HG03432 (cell line): Measurements from ENCODE around the gene ENKD1.

Experiments used
- ATAC-seq: cut with Tn5 transposase; IDR thresholded peaks from one replicate; pipeline ENCODE4 v1.9.1; 2021; ENCODE audit warnings: mild to moderate bottlenecking, moderate library complexity; ENCODE audit not compliant: unreplicated experiment

The ENKD1 gene

DNA sequence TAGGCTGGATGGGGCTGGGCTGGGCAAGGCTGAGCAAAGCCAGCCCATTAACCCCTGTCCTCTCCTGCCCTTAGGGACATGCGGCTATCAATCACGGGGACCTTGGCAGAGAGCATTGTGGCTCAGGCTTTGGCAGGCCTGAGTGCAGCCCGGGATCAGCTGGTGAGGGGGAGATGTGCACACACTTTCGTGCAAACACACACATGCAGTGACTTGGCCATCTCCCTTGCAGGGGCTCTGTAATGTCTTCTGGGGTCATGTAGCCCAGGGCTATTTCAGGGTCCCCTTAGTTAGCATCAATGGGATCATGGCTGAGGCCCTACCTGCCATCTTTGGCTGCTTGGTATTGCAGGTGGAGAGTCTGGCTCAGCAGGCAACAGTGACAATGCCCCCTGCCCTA, 14.7 kb downstream of the ENKD1 start:
- ATAC-seq = no peak

DNA sequence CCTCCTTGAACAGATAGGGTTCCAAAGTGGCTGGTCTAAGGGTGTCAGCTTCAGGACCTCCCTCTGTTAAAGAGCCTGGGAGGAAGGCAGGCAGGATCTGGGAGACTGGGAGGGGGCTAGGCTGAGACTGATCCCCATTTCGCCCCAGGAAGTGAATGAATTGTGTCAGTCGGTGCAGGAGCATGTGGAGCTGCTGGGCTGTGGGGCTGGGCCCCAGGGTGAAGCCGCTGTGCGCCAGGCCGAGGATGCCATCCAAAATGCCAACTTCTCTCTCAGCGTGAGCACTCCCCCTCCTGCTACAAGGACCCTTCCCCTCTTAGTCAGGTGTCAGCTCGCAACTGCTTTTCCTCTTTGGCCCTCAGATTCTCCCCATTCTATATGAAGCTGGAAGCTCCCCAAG, 15.5 kb downstream of the ENKD1 start:
- no peak for ATAC-seq

DNA sequence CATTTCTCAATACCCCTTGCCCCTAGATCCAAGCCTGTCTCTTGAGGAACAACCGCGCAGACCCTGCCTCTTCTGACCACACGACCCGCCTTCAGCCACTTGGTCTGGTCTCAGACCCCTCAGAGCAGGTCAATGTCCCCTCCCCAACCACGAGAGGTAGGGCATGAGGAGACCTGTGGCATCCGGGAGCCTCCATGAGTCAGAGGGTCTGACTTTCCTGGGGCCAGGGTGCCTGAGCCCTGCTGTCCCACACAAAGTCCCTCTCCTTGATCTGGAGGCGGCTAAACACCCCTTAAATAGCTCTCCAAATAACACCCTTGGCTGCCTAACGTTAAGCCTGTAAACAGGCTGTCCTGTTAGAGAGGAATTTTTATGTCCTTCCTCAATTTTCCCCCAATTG, 16.5 kb downstream of the ENKD1 start:
- ATAC-seq = no peak

DNA sequence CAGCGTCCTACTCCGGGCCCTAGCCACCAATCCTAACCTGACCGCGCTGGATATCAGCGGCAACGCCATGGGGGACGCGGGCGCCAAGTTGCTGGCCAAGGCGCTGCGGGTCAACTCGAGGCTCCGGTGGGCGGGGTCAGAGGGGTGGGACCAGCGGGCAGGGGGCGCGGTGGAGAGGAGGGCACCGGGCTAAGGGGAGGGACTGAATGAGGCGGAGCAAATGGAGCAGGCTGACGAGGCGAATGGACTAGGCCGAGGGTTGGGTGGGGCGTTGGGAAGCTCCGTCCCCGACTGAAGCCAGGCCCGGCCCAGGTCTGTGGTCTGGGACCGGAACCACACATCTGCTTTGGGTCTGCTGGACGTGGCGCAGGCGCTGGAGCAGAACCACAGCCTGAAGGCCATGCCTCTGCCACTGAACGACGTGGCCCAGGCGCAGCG, 17.0 kb downstream of the ENKD1 start:
- no peak for ATAC-seq

DNA sequence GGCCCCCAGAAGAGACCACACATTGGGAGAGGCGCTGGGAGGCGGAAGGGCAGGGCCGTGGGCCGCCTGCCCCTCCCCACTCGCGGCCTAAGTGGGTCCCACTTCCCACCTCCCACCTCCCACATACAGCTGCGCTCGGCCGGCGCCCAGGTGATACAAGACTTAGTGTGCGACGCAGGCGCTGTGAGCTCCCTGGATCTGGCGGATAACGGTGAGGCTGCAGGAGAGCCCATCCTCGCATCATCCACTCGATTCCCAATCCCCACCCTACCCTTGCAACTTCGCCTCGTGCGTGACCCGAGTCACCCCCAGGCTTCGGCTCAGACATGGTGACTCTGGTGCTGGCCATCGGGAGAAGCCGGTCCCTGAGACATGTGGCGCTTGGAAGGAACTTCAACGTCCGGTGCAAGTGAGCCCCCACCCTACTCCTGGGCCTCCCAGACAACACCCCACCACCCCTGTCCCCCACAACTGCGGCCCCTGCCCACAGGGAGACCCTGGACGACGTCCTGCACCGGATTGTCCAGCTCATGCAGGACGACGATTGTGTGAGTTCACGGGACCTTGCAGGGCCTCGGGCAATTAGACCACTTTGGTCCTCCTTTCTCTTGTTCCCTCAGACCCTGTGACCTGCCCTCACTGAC, 17.7 kb downstream of the ENKD1 start:
- no peak for ATAC-seq

DNA sequence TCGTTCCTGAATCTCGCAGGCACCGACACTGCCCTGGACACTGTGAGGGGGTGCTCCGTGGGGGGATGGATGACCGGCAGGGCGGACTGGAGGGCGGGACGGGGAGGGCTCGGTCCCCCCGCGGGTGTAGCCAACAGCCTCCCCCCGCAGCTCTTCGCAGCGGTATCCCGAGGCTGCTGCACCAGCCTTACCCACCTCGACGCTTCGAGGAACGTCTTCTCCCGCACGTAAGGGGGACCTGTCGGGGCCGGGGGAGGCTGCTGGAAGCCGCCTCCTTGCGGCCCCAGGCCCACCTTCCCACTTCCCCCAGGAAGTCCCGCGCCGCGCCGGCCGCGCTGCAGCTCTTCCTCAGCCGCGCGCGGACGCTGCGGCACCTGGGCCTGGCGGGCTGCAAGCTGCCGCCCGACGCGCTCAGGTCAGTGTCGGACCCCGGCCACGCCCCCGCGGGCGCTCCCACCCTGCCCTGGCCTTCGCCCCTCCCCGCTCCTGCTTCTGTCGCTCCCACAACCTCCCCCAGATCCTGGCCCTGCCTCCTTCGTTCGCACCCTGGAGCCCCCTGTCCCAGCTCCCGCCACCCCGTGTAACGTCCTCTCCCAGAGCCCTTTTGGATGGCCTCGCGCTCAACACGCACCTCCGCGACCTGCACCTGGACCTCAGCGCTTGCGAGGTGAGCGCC, 18.3 kb downstream of the ENKD1 start:
- ATAC-seq = no peak

DNA sequence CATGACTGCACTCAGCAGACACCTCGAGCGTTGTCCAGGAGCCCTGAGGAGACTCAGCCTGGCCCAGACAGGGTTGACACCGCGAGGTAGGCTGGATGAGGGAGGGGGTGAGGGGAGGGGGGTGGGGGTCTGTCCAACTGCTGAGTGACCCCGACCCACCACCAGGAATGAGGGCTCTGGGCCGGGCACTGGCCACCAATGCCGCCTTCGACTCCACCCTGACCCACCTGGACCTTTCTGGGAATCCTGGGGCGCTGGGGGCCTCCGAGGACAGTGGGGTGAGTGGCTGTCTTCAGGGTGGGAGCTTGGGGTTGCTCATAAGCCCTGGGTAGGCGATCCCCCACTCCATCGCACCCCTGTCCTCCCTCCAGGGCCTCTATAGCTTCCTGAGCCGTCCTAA, 18.9 kb downstream of the ENKD1 start:
- no peak for ATAC-seq

DNA sequence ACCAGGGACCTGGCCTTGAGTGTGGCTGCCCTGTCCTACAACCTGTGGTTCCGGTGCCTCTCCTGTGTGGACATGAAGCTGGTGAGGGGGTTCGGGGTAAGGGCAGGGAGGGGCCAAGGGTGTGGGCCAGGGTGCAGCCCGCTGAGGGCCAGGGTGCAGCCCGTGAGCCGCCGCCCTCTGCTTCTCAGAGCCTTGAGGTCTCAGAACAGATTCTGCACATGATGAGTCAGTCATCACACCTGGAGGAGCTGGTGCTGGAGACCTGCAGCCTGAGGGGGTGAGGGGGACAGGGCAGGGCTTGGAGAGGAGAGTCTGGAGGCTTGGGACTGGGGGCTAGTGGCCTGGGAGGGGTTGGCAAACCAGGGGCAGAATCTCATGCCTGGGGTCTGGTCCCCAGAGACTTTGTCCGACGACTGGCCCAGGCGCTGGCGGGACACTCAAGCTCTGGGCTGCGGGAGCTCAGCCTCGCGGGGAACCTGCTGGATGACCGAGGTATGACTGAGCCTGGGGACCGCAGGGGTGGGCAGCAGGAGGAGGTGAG, 19.4 kb downstream of the ENKD1 start:
- no peak for ATAC-seq

DNA sequence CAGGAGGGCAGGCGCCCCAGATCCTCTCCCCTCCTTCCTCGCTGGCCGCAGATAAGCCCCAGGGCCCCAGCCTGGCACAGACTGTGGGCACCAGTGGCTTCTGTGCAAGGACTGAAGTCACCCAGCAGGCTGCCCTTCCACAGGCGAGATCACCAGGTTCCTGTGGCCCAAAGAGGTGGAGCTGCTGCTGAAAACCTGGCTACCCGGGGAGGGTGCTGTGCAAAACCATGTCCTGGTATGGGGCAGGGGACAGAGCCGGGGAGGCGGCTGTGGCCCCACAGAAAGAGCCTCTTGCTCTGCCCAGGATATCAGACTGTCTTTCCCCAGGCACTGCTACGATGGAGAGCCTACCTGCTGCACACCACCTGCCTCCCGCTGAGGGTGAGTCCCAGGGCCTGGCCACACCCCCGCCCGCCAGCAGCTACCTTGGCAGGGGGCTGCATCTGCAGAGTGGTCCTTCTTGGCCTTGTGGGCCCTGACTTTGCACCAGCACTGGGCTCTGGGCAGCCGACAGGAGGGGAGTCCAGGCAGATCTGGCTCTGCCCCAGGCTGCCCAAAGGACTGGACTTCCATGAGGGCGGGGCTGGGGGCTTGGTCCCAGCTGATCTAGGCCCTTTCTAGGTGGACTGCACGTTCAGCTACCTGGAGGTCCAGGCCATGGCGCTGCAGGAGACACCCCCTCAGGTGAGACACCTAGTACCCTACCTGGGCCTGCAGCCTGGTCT, 21.0 kb downstream of the ENKD1 start:
- ATAC-seq = peak; percentile 13

DNA sequence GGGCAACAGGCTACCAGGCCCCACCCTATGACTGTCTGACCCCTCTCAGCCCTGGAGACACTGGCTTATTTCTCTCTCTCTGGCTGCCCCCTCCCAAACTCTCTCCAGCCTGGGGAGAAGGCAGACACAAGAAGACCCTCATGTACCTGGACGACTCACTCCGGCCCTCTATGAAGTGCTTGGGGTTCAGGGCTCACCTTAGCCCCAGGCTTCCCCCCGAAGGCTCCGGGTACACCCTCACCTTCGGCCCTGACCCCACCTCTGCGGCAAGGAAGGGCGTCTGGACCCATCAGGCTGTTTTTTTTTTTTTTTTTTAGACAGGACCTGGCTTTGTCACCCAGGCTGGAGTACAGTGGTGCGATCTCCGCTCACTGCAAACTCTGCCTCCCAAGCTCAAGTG, 22.5 kb downstream of the ENKD1 start:
- no peak for ATAC-seq

DNA sequence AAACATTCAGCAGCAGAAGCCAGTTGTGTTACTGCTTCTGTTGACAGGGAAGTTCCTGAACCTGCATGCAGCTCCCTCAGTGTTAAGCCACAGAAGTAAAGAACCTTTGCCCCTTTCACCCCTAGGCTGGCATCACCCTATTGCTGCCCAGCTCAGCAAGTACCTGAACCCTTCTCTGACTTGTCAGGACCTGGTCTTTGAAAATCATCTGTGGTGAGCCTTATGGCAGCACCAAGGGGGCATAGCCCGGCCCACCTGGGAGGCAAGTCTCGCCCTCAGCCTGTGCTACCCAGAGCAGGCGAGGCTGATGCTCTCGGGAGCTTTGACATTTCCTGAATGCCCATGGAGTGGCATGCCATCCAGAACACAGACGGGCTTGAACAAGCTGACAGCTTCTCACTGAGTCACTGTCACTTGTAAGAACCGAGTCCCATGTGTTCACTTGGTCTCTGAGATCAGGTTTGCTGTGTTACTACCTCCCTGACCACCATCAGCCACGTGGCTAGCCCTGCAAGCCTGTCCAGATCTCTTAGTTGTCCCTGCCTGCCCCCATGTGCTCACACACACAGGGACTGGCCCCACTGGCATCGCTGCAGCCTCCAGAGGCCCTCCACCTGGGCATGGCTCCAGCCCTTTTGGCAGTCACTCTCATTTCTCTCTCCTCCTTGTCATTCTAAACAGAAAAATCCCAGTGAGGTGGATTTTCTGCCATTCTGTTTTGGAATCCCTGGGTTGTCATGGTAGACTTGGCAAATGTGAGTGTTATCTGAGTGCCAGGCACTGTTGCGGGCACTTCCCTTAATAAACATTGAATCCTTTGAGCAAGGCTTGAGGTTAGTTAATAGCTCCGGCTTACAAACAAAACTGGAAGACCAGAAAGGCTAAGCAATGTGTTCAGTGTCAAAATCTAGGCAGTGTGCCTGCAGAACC, 24.5 kb downstream of the ENKD1 start:
- ATAC-seq = no peak

DNA sequence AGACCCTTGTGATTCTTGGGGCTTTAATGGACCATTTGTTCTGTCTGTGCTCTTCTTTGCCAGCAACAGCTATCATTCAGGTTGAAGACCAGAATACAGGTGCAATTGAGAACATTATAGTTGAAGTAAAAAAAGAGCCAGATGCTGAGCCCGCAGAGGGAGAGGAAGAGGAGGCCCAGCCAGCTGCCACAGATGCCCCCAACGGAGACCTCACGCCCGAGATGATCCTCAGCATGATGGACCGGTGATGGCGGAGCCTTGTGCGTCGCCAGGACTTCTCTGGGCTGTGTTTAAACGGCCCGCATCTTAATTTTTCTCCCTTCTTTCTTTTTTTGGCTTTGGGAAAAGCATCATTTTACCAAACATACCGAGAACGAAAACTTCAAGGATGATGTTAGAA, 28.9 kb downstream of the ENKD1 start:
- no peak for ATAC-seq

DNA sequence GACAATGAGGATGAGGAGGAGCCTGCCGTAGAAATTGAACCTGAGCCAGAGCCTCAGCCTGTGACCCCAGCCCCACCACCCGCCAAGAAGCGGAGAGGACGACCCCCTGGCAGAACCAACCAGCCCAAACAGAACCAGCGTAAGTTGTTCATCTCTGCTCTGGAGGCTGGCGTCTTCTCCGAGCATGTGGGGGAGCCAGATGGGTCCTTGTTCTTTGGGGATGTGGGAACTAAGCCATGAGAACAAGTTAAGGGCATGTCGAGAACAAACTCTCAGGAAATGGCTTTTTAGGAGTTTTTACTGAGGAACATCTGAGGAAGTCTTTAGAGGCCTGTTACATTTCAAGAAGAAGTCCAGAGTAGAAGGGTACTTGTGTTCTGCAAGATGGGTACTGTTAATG, 29.8 kb downstream of the ENKD1 start:
- no peak for ATAC-seq

DNA sequence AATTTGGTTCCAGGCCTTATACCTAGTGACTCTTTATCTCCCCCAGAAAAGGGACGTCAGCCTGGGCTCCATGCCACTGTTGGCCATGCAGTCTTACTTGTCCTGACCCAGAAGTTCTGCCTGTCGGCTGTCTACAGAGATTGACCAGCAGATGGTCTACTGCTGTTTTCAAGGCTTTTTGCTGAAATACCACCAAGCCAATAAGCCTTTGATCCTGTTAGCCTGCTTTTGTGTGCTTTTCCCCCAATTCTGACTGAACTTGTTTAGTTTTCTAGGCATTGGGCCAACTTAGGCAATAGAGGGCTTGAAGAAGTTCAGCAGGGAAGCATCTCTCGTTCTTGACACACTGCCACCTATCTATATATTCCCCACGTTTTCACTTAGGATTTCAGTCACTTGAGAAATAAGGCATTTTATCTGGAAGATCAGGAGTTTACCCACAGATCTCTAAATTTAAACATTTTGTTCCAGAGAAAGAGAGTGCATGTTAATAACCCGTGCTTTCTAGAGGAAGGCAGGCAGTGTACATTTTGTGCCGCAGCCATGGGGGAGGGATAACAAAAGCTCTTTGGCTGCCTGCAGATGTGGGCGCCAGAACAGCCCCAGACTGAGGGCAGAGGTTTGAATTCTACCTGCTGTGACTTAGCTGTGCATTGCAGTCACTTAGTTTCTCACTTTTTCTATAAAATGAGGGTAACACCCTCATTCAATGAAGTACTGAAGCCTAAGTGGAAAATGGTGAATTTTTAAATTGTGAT, 34.0 kb downstream of the ENKD1 start:
- no peak for ATAC-seq

DNA sequence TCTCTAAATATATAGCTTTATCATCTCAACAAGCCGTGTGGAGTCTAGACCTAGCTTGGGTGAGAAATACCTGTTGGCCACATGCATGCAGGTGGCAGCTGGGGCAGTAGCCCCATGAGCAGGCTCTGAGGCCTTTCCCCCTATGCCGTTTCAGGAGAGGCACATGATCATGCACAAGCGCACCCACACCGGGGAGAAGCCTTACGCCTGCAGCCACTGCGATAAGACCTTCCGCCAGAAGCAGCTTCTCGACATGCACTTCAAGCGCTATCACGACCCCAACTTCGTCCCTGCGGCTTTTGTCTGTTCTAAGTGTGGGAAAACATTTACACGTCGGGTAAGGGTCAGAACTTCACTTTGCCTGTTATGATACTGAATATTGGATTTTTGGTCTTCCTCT, 38.3 kb downstream of the ENKD1 start:
- no peak for ATAC-seq

DNA sequence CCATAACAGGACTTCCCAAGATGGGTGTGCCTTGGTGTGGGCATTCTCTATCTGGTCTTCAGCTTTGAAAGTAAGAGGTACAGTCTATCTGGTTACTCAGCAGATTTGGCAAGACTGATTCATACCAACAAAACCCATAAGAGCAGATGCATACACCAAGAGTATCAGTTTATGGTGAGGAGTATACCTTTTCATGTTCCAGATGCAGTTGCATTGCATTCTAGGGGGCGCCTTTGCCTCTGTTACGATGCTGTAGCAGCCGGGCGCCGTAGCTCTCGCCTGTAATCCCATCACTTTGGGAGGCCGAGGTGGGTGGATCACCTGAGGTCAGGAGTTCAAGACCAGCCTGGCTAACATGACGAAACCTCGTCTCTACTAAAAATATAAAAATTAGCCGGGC, 52.7 kb downstream of the ENKD1 start:
- ATAC-seq = no peak
